Activated CD8-positive, alpha-beta memory T cell treated with anti-CD3 and anti-CD28 coated beads for 1 hour (primary cell): ENCODE measurements around the gene PCTP.

Source experiments
- DNase-seq, 2 donors: peaks; one replicate each; pipeline ENCODE4 v3.0.0-alpha.2; 2020; ENCODE audit warnings: low read depth in 1 of 2; ENCODE audit errors: extremely low read depth in 1 of 2

The PCTP gene

GRCh38 chr17:55750750-55751657 lies at the start of gene PCTP:
PCTP (plus strand) TSS chr17:55751051; CDS start chr17:55751104, 53 bp downstream.
- peak; percentile 27 to 64 for DNase-seq

- DNase-seq, result no peak
Observed at GRCh38 chr17:55702150-55702549, 48.7 kb upstream of the PCTP start.

- DNase-seq, result no peak
Observed at GRCh38 chr17:55704401-55704800, 46.5 kb upstream of the PCTP start.

GRCh38 chr17:55705847-55706246 lies 45.0 kb upstream of the PCTP start:
- DNase-seq, result no peak

GRCh38 chr17:55706808-55707773 lies 43.8 kb upstream of the PCTP start:
- DNase-seq, result no peak

GRCh38 chr17:55708175-55708974 lies 42.5 kb upstream of the PCTP start:
- no peak for DNase-seq

DNA sequence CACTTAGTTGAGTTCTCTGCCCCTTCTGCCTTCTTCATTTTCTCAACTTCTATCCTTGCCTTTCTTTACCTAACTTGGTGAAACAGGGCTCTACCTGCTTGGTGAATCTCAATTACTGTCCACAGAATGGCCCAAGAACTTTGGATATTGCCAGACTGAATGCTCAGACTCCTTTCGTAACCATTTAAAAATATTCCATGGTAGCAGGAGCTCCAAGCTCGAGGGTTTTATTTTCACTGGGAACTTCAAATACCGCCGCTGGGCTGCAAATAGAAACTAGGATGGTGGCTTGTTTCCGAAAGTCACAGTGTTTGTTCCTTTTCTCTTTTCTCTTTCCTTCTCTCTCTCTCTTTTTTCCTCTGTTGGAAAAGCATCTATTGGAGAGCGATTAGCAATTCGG lies 41.4 kb upstream of the PCTP start:
- DNase-seq, result no peak

- DNase-seq, result no peak
Observed at GRCh38 chr17:55709984-55710383, 40.9 kb upstream of the PCTP start.

DNA sequence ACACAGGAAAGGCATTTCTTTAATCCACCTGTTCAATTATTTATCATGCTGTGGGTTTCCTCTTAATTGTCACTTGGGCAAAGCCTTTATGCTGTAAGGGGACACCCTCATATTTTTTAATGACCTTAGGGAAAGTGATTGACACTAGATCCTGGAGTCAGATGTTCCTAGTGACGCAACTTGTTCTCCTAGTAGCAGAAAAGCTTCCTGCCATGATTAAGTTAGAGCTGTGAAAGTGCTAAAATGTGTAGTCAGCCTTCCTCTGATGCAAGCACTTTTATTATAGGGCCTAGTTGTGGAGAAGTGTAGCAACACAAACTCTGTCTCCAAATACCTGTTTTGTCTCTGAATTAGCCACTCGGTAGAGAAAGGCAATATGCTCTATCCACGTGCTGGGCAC lies 40.4 kb upstream of the PCTP start:
- no peak for DNase-seq

DNA sequence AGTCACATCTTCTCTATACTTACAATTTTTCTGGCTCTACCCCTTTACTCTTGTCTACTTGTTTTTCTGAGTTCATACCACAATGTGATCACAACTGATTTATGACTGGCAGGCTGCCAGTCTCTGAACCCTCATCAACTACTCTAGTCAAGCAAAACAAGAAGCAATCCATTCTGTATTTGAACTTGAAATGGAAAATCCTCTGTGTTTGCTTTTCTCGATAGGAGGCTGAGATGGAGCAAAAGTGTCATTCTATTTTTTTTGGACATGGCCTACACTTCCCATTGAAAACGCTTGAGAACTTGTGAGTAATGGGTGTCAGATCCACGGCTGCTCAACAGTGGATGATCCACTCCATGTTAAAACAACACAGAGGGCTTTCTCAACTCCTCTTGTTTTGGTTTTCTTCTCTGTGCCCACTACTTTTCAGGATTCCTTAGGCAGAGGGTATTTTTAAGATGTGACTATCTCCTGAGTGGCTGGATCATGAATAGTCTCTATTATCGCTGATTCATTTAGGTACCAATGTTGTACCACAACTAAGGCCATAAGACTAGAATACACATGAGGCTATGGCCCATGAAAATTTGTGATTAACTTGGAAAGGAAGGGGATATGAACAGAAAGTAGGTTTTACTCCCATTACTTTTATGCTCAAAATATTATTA lies 39.9 kb upstream of the PCTP start:
- no peak for DNase-seq

DNA sequence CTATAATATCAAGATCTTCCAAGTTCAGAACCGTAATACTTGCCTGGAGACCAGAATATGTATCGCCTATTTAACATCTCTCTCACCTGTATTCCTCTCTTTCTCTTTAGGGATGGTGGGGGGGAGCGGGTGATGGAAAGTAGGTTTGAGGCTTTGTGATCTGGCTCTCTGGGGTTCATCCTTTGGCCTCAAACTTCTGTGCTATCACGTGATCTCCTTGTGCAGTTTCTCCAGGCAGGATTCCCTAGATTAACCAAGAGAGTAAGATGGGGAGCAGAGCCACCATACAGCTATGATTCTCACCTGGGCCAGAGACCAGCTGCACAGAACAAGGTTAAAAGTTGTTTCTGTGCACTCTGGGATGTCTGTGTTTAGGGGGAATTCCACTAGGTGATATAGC lies 33.4 kb upstream of the PCTP start:
- no peak for DNase-seq

DNA sequence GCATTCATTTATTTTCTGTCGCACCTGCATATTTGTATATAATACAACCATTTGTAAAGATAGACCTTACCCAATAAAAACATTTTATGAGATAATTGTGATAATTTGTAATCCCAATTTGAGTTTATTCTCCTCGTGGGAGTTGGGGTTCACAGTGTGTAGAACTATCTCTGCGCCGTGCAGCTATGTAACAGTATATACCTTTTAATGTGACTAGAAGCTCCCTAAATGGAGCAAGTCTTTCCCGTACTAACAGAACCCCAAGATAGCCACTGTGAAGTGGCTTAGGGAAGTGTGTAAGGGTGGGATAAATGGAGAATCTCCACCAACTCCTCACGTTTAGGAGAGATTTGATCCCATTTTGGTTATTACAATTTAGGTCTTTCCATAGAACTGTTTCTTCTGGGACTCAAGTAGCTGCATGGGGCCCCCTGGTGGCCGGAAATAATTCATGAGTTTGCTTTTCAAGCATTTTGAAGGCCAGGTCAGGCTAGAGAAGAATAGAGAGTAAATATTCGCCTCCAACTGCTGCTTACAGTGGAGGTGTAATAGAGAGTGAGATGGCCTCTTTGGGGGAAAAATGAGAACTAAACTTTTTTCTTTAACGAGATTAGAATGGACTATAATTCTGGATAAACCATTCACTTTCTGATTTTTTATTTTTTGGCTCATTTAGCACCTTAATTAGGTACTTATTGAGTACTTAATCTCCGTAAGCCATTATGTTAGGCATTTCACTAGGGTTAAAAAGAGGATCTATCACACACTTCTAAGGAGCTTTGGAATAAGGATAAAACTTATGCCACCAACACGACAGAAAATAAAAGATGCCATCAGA lies 32.7 kb upstream of the PCTP start:
- peak in 1 of 2 donors; percentile 48 for DNase-seq

DNA sequence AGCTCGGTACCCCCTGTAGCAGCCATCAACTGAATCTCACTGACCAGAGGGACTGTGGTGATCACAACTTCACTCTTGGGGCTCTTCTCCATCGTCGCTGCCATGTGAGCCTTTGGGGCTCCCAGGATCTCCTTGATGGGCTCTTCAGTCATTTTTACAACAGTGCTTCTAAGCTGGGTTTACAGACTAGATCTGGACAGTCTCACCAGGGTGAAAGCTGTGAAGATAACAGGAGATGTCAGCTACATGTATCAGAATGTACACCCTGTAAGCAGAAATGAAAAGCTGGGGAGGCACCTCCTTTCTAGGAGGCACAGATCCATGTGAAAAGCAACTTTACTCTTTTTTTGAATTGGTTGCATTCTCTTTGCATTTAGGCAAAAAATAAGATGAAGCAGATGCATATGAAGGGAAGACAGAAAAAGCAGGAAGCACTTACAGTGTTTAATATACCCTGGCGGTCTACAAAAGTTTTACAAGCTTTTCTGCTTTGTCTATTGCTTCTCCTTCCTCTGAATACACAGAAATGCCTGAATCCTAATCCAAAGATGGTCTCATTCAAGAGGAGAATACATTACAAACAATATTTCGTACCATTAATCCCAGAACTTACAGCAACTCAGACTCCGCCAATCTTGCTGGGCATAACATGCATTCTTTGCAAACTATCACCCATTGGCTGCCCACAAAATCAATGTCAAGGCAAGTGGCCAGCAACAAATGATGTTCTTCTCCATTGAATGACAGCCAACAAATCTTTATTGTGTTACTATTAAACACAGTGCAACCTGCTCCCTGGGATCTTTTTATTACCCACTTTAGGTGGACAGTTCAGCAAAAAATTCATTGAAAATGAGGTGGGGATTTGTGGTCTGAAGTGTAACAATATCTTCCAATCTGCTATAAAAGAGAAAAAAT lies 29.7 kb upstream of the PCTP start:
- no peak for DNase-seq

DNA sequence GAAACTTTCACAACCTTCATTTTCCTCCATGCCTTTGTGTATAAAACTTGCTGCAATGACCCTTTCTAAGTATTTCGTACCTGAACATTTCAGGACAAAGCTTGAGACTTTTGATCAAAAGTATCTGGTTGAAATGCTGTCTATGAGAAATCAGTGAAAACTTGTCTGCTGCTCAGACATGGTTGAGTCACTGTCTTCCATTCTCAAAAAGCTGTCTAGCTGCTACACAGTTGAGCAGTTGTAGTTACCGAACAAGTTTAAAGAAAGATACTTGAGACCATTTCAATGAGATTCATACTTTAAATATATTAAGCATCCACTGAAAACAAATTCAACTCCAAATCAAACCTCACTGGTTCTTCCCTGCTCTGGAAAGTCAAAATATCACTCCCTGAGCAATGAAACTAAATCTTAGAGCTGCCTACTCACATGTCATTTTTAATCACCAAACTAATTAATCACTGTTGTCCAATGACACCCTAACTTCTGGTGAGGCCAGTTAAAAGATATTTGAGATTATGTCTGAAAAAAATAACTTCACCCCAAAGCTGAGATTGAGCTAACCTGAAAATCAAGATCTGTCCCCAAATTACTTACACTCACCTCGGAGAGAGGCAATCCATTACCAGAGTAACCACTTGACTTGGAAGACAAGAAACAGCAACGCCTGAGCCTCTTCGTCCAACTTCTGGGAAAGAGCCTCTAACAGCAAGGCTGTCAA lies 28.7 kb upstream of the PCTP start:
- no peak for DNase-seq

GRCh38 chr17:55722742-55723487 lies 27.9 kb upstream of the PCTP start, which contains the start of gene TMEM100:
TMEM100 (minus strand) TSS chr17:55722864; CDS start chr17:55721070, 1,794 bp downstream.
- no peak for DNase-seq

DNA sequence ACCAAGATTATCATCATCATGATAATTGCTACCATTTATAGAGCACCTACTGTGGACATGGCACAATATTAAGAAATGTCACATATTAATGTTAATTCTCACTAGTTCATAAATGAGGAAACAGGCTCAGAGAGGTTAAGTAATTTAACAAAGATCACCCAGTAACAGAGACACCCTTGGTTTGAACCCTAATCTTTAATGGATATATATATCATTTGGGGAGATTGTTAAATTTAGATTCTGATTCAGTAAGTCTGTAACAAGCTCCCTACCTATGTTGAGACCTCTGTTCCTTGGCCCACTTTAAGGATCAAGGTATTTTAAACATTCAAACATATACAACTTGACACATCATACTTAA lies 27.4 kb upstream of the PCTP start:
- DNase-seq, result no peak

GRCh38 chr17:55726440-55726839 lies 24.4 kb upstream of the PCTP start:
- no peak for DNase-seq
